HEK293 (cell line): ENCODE measurements around the gene NDST1.

Experiments
- CTCF ChIA-PET: fragments of 350-600 bp; formaldehyde crosslinking; extraction: SDS; loops from one replicate; lab custom pipeline; 2021; ENCODE audit warnings: antibody characterized with exemption; lab: Yijun Ruan, JAX
- POLR2A ChIA-PET: fragments of 300-600 bp; formaldehyde crosslinking; extraction: SDS; loops from one replicate; lab custom pipeline; 2020; ENCODE audit warnings: antibody characterized with exemption, inconsistent platforms; lab: Yijun Ruan, JAX
- H3K27ac ChIP-seq: fragments of 200-500 bp; sonication (Bioruptor generic); 2 replicates; pipeline ENCODE4 v1.5.1; 2014; ENCODE audit warnings: low read depth, low read length, control low read depth, inconsistent platforms; ENCODE audit errors: extremely low read depth
- H3K36me3 ChIP-seq, 2 experiments: fragments of 200-500 bp in 1 of 2; sonication (Bioruptor generic) in 1 of 2; 1 replicate in 1 of 2; 2 replicates in 1 of 2; pipeline ENCODE4 v1.5.1; 2014 to 2017; ENCODE audit warnings: inconsistent platforms in 2 of 2, low read length in 2 of 2; ENCODE audit not compliant: control insufficient read depth in 2 of 2, insufficient read depth in 1 of 2
- H3K4me1 ChIP-seq: fragments of 200-500 bp; sonication (Bioruptor generic); 2 replicates; pipeline ENCODE4 v1.5.1; 2014; ENCODE audit warnings: mild to moderate bottlenecking, low read length, inconsistent platforms; ENCODE audit not compliant: control insufficient read depth, insufficient read depth
- H3K4me3 ChIP-seq: 2 replicates; pipeline ENCODE4 v1.5.1; 2011; ENCODE audit warnings: low read depth, mild to moderate bottlenecking, control low read depth, low read length, moderate library complexity
- H3K9me3 ChIP-seq: fragments of 200-500 bp; sonication (Bioruptor generic); 2 replicates; pipeline ENCODE4 v1.5.1; 2014; ENCODE audit warnings: low read depth, low read length, inconsistent platforms; ENCODE audit not compliant: control insufficient read depth, insufficient read depth
- ATF2 ChIP-seq: fragments of 450-650 bp; formaldehyde crosslinking; IDR thresholded peaks from 2 replicates; pipeline ENCODE4 v1.5.1; 2016; ENCODE audit warnings: missing biosample characterization, missing genetic modification characterization, low read depth
- GFI1B ChIP-seq: fragments of 450-650 bp; formaldehyde crosslinking; IDR thresholded peaks from 2 replicates; pipeline ENCODE4 v1.5.1; 2016; ENCODE audit warnings: missing biosample characterization, missing genetic modification characterization
- KLF7 ChIP-seq: fragments of 450-650 bp; formaldehyde crosslinking; IDR thresholded peaks from 2 replicates; pipeline ENCODE4 v1.5.1; 2016; ENCODE audit warnings: missing biosample characterization, missing genetic modification characterization, borderline replicate concordance
- PRDM1 ChIP-seq: fragments of 450-650 bp; formaldehyde crosslinking; IDR thresholded peaks from 2 replicates; pipeline ENCODE4; 2016; ENCODE audit warnings: missing biosample characterization, missing genetic modification characterization
- SETDB1 ChIP-seq: IDR thresholded peaks from one replicate; pipeline ENCODE4 v1.6.1; 2017; ENCODE audit warnings: mild to moderate bottlenecking, low read length, moderate library complexity, mixed read lengths; ENCODE audit not compliant: insufficient read length
- ZNF121 ChIP-seq: fragments of 450-650 bp; formaldehyde crosslinking; IDR thresholded peaks from 2 replicates; pipeline ENCODE4 v1.5.1; 2016; ENCODE audit warnings: missing biosample characterization, missing genetic modification characterization
- ZNF138 ChIP-seq: fragments of 450-650 bp; formaldehyde crosslinking; IDR thresholded peaks from 2 replicates; pipeline ENCODE4 v1.5.1; 2016; ENCODE audit warnings: missing biosample characterization, missing genetic modification characterization, borderline replicate concordance
- ZNF157 ChIP-seq: fragments of 450-650 bp; formaldehyde crosslinking; IDR thresholded peaks from 2 replicates; pipeline ENCODE4 v1.5.1; 2016; ENCODE audit warnings: missing biosample characterization, missing genetic modification characterization
- ZNF175 ChIP-seq: fragments of 450-650 bp; formaldehyde crosslinking; IDR thresholded peaks from 2 replicates; pipeline ENCODE4 v1.5.1; 2016; ENCODE audit warnings: missing biosample characterization, missing genetic modification characterization
- ZNF202 ChIP-seq: fragments of 450-650 bp; formaldehyde crosslinking; IDR thresholded peaks from 2 replicates; pipeline ENCODE4 v1.5.1; 2016; ENCODE audit warnings: missing biosample characterization, missing genetic modification characterization, borderline replicate concordance
- ZNF24 ChIP-seq: fragments of 450-650 bp; formaldehyde crosslinking; IDR thresholded peaks from 2 replicates; pipeline ENCODE4 v1.5.1; 2016; ENCODE audit warnings: missing biosample characterization, missing genetic modification characterization
- ZNF311 ChIP-seq: fragments of 450-650 bp; formaldehyde crosslinking; IDR thresholded peaks from 2 replicates; pipeline ENCODE4 v1.5.1; 2017; ENCODE audit warnings: missing biosample characterization, missing genetic modification characterization, borderline replicate concordance
- ZNF354C ChIP-seq: fragments of 450-650 bp; formaldehyde crosslinking; IDR thresholded peaks from 2 replicates; pipeline ENCODE4 v1.5.1; 2016; ENCODE audit warnings: missing biosample characterization, missing genetic modification characterization, low read depth, borderline replicate concordance
- ZNF423 ChIP-seq: fragments of 450-650 bp; formaldehyde crosslinking; IDR thresholded peaks from 2 replicates; pipeline ENCODE4 v1.5.1; 2016; ENCODE audit warnings: missing biosample characterization, missing genetic modification characterization
- ZNF433 ChIP-seq: fragments of 450-650 bp; formaldehyde crosslinking; IDR thresholded peaks from 2 replicates; pipeline ENCODE4 v1.5.1; 2016; ENCODE audit warnings: missing biosample characterization, missing genetic modification characterization, low read depth
- ZNF571 ChIP-seq: fragments of 450-650 bp; formaldehyde crosslinking; IDR thresholded peaks from 2 replicates; pipeline ENCODE4 v1.5.0; 2017; ENCODE audit warnings: missing biosample characterization, missing genetic modification characterization
- ZNF629 ChIP-seq: fragments of 450-650 bp; formaldehyde crosslinking; IDR thresholded peaks from 2 replicates; pipeline ENCODE4 v1.5.1; 2017; ENCODE audit warnings: missing biosample characterization, missing genetic modification characterization
- ZNF658 ChIP-seq: fragments of 450-650 bp; formaldehyde crosslinking; IDR thresholded peaks from 2 replicates; pipeline ENCODE4; 2016; ENCODE audit warnings: missing biosample characterization, missing genetic modification characterization
- ZNF670 ChIP-seq: fragments of 450-650 bp; formaldehyde crosslinking; IDR thresholded peaks from 2 replicates; pipeline ENCODE4 v1.5.1; 2016; ENCODE audit warnings: missing biosample characterization, missing genetic modification characterization, low read depth
- ZNF776 ChIP-seq: fragments of 450-650 bp; formaldehyde crosslinking; IDR thresholded peaks from 2 replicates; pipeline ENCODE4 v1.5.0; 2017; ENCODE audit warnings: missing biosample characterization, missing genetic modification characterization, borderline replicate concordance
- ZNF777 ChIP-seq: fragments of 450-650 bp; formaldehyde crosslinking; IDR thresholded peaks from 2 replicates; pipeline ENCODE4 v1.5.1; 2017; ENCODE audit warnings: missing biosample characterization, missing genetic modification characterization, borderline replicate concordance
- TF ChIP-seq, protein P1 (sequence below): fragments of 450-650 bp; formaldehyde crosslinking; IDR thresholded peaks from 2 replicates; pipeline ENCODE4 v1.5.1; 2016; ENCODE audit warnings: missing biosample characterization, missing genetic modification characterization
- TF ChIP-seq, protein P2 (sequence below): fragments of 450-650 bp; formaldehyde crosslinking; IDR thresholded peaks from 2 replicates; pipeline ENCODE4 v1.5.0; 2017; ENCODE audit warnings: missing biosample characterization, missing genetic modification characterization, borderline replicate concordance

NDST1 gene

GRCh38 chr5:150534811-150535210, 26.9 kb downstream of the NDST1 start:
- ChIA-PET POLR2A (interaction anchor here (0.6 kb wide), 1 partner anchor 95 kb away, joined by 7 read pairs; no protein-coding TSS in a partner anchor), CTCF (interaction anchor here (0.7 to 1.3 kb wide), 3 partner anchors 25 to 85 kb away, joined by 4 read pairs; no protein-coding TSS in a partner anchor)
- H3K27ac ChIP-seq = no peak overlapping the region
- H3K9me3 ChIP-seq = no peaks in the 10 kb centered on the region
- peaks cover 17 to 82% of the 10 kb centered on the region in 2 experiments; a peak in 2 of 3 replicates for H3K36me3 ChIP-seq
- H3K4me3 ChIP-seq = no peak overlapping the region
- no peak for TF ChIP-seq ZNF670 (tag by site-specific recombination)
- no peak for TF ChIP-seq ZNF658 (tag by site-specific recombination)
- TF ChIP-seq ZNF423 (tag by site-specific recombination) = no peak
- no peak for TF ChIP-seq ZNF629 (tag by site-specific recombination)
- TF ChIP-seq ZNF175 (tag by site-specific recombination) = no peak
- TF ChIP-seq ATF2 (tag by site-specific recombination) = no peak
- TF ChIP-seq, protein P1, sequence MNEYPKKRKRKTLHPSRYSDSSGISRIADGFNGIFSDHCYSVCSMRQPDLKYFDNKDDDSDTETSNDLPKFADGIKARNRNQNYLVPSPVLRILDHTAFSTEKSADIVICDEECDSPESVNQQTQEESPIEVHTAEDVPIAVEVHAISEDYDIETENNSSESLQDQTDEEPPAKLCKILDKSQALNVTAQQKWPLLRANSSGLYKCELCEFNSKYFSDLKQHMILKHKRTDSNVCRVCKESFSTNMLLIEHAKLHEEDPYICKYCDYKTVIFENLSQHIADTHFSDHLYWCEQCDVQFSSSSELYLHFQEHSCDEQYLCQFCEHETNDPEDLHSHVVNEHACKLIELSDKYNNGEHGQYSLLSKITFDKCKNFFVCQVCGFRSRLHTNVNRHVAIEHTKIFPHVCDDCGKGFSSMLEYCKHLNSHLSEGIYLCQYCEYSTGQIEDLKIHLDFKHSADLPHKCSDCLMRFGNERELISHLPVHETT = no peak
- TF ChIP-seq ZNF202 (tag by site-specific recombination) = no peak
- no peak for TF ChIP-seq ZNF433 (tag by site-specific recombination)
- TF ChIP-seq, protein P2, sequence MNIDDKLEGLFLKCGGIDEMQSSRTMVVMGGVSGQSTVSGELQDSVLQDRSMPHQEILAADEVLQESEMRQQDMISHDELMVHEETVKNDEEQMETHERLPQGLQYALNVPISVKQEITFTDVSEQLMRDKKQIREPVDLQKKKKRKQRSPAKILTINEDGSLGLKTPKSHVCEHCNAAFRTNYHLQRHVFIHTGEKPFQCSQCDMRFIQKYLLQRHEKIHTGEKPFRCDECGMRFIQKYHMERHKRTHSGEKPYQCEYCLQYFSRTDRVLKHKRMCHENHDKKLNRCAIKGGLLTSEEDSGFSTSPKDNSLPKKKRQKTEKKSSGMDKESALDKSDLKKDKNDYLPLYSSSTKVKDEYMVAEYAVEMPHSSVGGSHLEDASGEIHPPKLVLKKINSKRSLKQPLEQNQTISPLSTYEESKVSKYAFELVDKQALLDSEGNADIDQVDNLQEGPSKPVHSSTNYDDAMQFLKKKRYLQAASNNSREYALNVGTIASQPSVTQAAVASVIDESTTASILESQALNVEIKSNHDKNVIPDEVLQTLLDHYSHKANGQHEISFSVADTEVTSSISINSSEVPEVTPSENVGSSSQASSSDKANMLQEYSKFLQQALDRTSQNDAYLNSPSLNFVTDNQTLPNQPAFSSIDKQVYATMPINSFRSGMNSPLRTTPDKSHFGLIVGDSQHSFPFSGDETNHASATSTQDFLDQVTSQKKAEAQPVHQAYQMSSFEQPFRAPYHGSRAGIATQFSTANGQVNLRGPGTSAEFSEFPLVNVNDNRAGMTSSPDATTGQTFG = no peak
- no peak for TF ChIP-seq ZNF157
- TF ChIP-seq KLF7 = no peak
- TF ChIP-seq ZNF354C = no peak
- TF ChIP-seq ZNF138 (tag by site-specific recombination) = no peak
- TF ChIP-seq ZNF777 (tag by site-specific recombination) = no peak
- H3K4me1 ChIP-seq = no peaks in the 10 kb centered on the region

DNA sequence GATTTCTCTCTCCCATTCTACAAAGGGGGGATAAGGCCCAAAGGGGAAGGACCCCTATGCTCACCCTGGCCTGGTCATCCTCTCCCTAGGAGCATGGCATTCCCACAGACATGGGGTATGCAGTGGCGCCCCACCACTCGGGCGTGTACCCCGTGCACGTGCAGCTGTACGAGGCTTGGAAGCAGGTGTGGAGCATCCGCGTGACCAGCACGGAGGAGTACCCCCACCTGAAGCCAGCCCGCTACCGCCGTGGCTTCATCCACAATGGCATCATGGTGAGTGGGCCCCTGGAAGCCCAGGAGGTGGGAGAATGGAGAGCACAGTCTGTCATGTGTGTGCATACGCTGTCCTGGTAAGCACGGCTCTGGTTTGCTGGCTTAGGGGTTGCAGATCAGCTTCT, 27.7 kb downstream of the NDST1 start:
- Histone ChIP-seq H3K9me3 (no peaks in the 10 kb centered on the region), H3K27ac (no peak overlapping the region)
- POLR2A ChIA-PET = no interaction called here
- TF ChIP-seq GFI1B (tag by site-specific recombination) (no peak), ZNF24 (tag by site-specific recombination) (no peak), ZNF776 (no peak), ZNF202 (tag by site-specific recombination) (no peak), ZNF571 (tag by site-specific recombination) (no peak), PRDM1 (tag by site-specific recombination) (no peak), SETDB1 (no peak), ZNF658 (tag by site-specific recombination) (no peak), ZNF311 (tag by site-specific recombination) (no peak), ZNF121 (tag by site-specific recombination) (no peak), KLF7 (no peak)
- TF ChIP-seq, all 188 proteins: peak for 0
- CTCF ChIA-PET = interaction anchor here (0.7 to 1.3 kb wide), 3 partner anchors 76 to 105 kb away, joined by 3 to 5 read pairs (median 4); no protein-coding TSS in a partner anchor
- H3K36me3 ChIP-seq = peaks cover 21 to 85% of the 10 kb centered on the region in 2 experiments; a peak in 2 of 3 replicates
- H3K4me1 ChIP-seq = no peaks in the 10 kb centered on the region
- no peak overlapping the region for H3K4me3 ChIP-seq
